Smooth muscle cell (in vitro differentiated cells): ENCODE measurements around the gene DOC2A. TPM values are rescaled to one million over a fixed set of nuclear protein-coding genes. Genes with fewer than 3 reads are reported as not detected.

ENCODE experiments used
- DNase-seq: peaks from one replicate; lab custom pipeline; 2025; ENCODE audit not compliant: unreplicated experiment; lab: John Stamatoyannopoulos, UW
- H2AFZ ChIP-seq: fragments of 200-600 bp; sonication (generic); 2 replicates; pipeline ENCODE4 v1.6.0; 2016; ENCODE audit warnings: antibody characterized with exemption, low read depth, mild to moderate bottlenecking
- H3F3A ChIP-seq: fragments of 200-600 bp; sonication (generic); 2 replicates; pipeline ENCODE4 v1.6.0; 2017; ENCODE audit warnings: antibody characterized with exemption, low read depth
- H3K27ac ChIP-seq: fragments of 200-600 bp; sonication (generic); 2 replicates; pipeline ENCODE4 v1.5.1; 2016; ENCODE audit warnings: low read depth, mild to moderate bottlenecking
- H3K27me3 ChIP-seq: fragments of 200-600 bp; sonication (generic); 2 replicates; pipeline ENCODE4 v1.6.1; 2016; ENCODE audit warnings: low read depth, mild to moderate bottlenecking
- H3K36me3 ChIP-seq: fragments of 200-600 bp; sonication (generic); 2 replicates; pipeline ENCODE4 v1.5.1; 2016; ENCODE audit warnings: low read depth
- H3K4me1 ChIP-seq: fragments of 200-600 bp; sonication (generic); 2 replicates; pipeline ENCODE4 v1.5.1; 2016; ENCODE audit warnings: low read depth
- H3K4me2 ChIP-seq: fragments of 200-600 bp; sonication (generic); 2 replicates; pipeline ENCODE4 v1.6.0; 2016; ENCODE audit warnings: mild to moderate bottlenecking
- H3K4me3 ChIP-seq: fragments of 200-600 bp; sonication (generic); 2 replicates; pipeline ENCODE4 v1.5.1; 2016; ENCODE audit warnings: mild to moderate bottlenecking
- H3K79me2 ChIP-seq: fragments of 200-600 bp; sonication (generic); 2 replicates; pipeline ENCODE4 v1.6.0; 2016; ENCODE audit warnings: low read depth, mild to moderate bottlenecking
- H3K9ac ChIP-seq: fragments of 200-600 bp; sonication (generic); 2 replicates; pipeline ENCODE4 v1.6.0; 2016; ENCODE audit warnings: low read depth
- H3K9me3 ChIP-seq: fragments of 200-600 bp; sonication (generic); replicated peaks from 2 replicates; pipeline ENCODE4 v1.5.1; 2016; ENCODE audit warnings: low read depth
- H4K20me1 ChIP-seq: fragments of 200-600 bp; sonication (generic); 2 replicates; pipeline ENCODE4 v1.6.0; 2016; ENCODE audit warnings: low read depth
- CTCF ChIP-seq: fragments of 200-600 bp; sonication (generic); IDR thresholded peaks from 2 replicates; pipeline ENCODE4 v1.5.1; 2017; ENCODE audit warnings: borderline replicate concordance, mild to moderate bottlenecking, antibody characterized with exemption; ENCODE audit not compliant: insufficient read depth, poor library complexity, severe bottlenecking
- WGBS: methylation state at CpG from one replicate; pipeline ENCODE4 v1.1.7; 2016; ENCODE audit warnings: low lambda C conversion rate; 5-methylcytosine and 5-hydroxymethylcytosine counted together
- polyA plus RNA-seq: library from polyadenylated mRNA; unstranded; fragments of >200 nt; fragmentation: Nextera tagmentation; extraction: Ambion mirVana; gene quantifications from 2 replicates; pipeline ENCODE4 v1.2.1, GENCODE V29; 2016
- total RNA-seq: library from RNA; depleted of rRNA; stranded (reverse); fragments of >200 nt; gene quantifications from 2 replicates; pipeline ENCODE4 v1.2.3, GENCODE V29; 2014

Gene DOC2A
- total and polyA plus RNA-seq, 2 experiments from 2014 or later = 0.09 TPM; not detected in 1

GRCh38 chr16:30003670-30004423, 7.0 kb downstream of the DOC2A start:
- WGBS = 97% methylated on average over 17 of the region's 17 CpGs
- Histone ChIP-seq H3K27ac (no peak overlapping the region), H3K4me1 (no peaks in the 10 kb centered on the region), H2AFZ (no peak overlapping the region), H3K9me3 (no peaks in the 10 kb centered on the region), H3K4me2 (no peak overlapping the region), H3K27me3 (no peaks in the 10 kb centered on the region), H4K20me1 (no peaks in the 10 kb centered on the region), H3F3A (no peaks in the 10 kb centered on the region), H3K36me3 (no peaks in the 10 kb centered on the region), H3K79me2 (no peaks in the 10 kb centered on the region), H3K9ac (no peak overlapping the region), H3K4me3 (no peak overlapping the region)
- no peak for DNase-seq
- TF ChIP-seq CTCF = no peak

- no peak overlapping the region for H3K9ac ChIP-seq
These were observed 8.0 kb downstream of the DOC2A start for GRCh38 chr16:30002614-30003346.

GRCh38 chr16:30000735-30001631, 9.8 kb downstream of the DOC2A start:
- 89% methylated on average over 29 of the region's 33 CpGs for WGBS
- no peak overlapping the region for H3K4me2 ChIP-seq
- H3K27me3 ChIP-seq = no peaks in the 10 kb centered on the region
- H3F3A ChIP-seq = no peaks in the 10 kb centered on the region
- no peaks in the 10 kb centered on the region for H3K9me3 ChIP-seq
- H2AFZ ChIP-seq = no peak overlapping the region
- no peak for TF ChIP-seq CTCF
- peaks cover 7% of the 10 kb centered on the region for H3K4me1 ChIP-seq
- H3K36me3 ChIP-seq = no peaks in the 10 kb centered on the region
- peaks cover 10% of the 10 kb centered on the region for H3K79me2 ChIP-seq
- H3K4me3 ChIP-seq = no peak overlapping the region
- DNase-seq = no peak
- no peak overlapping the region for H3K27ac ChIP-seq
- no peak overlapping the region for H3K9ac ChIP-seq
- no peaks in the 10 kb centered on the region for H4K20me1 ChIP-seq

More at GRCh38 chr16:30002614-30003346, 8.0 kb downstream of the DOC2A start:
- no peak overlapping the region for H3K4me3 ChIP-seq
- no peaks in the 10 kb centered on the region for H3K9me3 ChIP-seq
- H4K20me1 ChIP-seq = no peaks in the 10 kb centered on the region
- DNase-seq = no peak
- no peak overlapping the region for H3K27ac ChIP-seq
- no peak overlapping the region for H2AFZ ChIP-seq
- H3F3A ChIP-seq = no peaks in the 10 kb centered on the region
- TF ChIP-seq CTCF = no peak
- H3K36me3 ChIP-seq = no peaks in the 10 kb centered on the region
- no peaks in the 10 kb centered on the region for H3K79me2 ChIP-seq
- no peaks in the 10 kb centered on the region for H3K27me3 ChIP-seq
- 95% methylated on average over 17 of the region's 19 CpGs for WGBS
- H3K4me2 ChIP-seq = no peak overlapping the region
- no peaks in the 10 kb centered on the region for H3K4me1 ChIP-seq
